Measurements from ENCODE around the gene GPR151.

GRCh38 chr5:146562461-146562860, 46.5 kb upstream of the GPR151 start:
- TF ChIP-seq, protein P1, sequence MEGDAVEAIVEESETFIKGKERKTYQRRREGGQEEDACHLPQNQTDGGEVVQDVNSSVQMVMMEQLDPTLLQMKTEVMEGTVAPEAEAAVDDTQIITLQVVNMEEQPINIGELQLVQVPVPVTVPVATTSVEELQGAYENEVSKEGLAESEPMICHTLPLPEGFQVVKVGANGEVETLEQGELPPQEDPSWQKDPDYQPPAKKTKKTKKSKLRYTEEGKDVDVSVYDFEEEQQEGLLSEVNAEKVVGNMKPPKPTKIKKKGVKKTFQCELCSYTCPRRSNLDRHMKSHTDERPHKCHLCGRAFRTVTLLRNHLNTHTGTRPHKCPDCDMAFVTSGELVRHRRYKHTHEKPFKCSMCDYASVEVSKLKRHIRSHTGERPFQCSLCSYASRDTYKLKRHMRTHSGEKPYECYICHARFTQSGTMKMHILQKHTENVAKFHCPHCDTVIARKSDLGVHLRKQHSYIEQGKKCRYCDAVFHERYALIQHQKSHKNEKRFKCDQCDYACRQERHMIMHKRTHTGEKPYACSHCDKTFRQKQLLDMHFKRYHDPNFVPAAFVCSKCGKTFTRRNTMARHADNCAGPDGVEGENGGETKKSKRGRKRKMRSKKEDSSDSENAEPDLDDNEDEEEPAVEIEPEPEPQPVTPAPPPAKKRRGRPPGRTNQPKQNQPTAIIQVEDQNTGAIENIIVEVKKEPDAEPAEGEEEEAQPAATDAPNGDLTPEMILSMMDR (conservative IDR thresholded peaks at IDR 0.05; ENCODE audit: low read length), result no peak
- no peak for TF ChIP-seq EZH2phosphoT487 (IDR thresholded peaks at IDR 0.05; ENCODE audit: borderline replicate concordance, low read depth, low read length)

All from OCI-LY7 (cell line).